Daoy (cell line): ENCODE results near the gene BCL2L1. TPM values are rescaled to one million over a fixed set of nuclear protein-coding genes. Genes with fewer than 3 reads are reported as not detected.
"Not testable (repeated sequence)": the region's sequence is repeated elsewhere in the genome, so short reads cannot be mapped to it uniquely, and the experiment has no call there.

Source experiments
- DNase-seq: peaks from one replicate; pipeline ENCODE4 v3.0.0-alpha.2; 2015; ENCODE audit warnings: low read depth
- total RNA-seq: library from RNA; depleted of rRNA; stranded (reverse); fragments of >200 nt; shearing (Covaris generic); gene quantifications from 2 replicates; pipeline ENCODE4 v1.2.3, GENCODE V29; 2014

BCL2L1 gene
- total RNA-seq, 1 experiment from 2014 or later: 49.1 TPM

DNA sequence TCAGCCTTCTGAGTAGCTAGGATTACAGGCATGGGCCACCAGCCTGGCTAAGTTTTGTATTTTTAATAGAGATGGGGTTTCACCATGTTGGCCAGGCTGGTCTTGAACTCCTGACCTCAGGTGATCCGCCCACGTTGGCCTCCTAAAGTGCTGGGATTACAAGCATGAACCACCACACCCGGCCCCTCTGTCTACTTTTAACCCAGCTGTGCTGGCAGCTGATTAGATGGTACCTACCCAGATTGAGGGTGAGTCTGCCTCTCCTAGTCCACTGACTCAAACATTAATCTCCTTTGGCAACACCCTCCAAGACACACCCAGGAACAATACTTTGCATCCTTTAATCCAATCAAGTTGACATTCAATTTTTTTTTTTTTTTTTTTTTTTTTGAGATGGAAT, 74.6 kb downstream of the BCL2L1 start:
- DNase-seq: not testable (repeated sequence)

DNA sequence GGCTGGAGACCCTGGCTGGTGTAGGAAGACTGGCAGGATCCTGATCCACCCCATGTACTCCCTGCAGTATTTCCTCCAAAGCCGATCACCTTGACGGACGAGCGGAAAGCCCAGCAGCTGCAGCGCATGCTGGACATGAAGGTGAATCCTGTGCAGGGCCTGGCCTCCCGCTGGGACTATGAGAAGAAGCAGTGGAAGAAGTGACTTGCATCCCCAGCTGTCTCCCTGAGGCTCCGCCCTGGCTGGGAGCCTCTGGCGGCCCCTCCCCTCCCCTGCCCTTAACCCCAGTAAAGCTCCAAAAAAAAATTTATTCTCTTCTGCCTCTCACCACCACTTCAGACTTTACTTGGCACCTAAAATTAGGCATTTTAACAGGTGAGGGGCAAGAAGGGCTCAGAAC, 78.0 kb downstream of the BCL2L1 start:
- DNase-seq: no peak

DNA sequence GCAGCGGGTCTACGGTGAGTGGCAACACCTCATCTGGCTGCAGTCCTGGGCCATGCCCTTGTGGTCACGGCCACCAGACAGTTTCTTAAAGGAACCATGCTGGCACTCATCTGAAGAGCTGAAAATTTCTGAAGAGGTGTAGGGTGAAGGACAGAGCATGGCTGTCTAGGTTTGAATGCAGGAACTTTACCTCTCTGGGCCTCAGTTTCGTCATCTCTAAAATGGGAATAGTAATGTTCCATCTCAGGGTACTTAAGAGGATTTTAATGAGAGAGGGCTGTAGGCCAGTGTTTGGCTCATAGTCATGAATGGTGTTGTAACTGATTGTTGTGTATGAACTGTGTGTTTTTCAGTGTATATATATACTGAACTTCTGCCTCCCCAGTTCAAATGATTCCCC, 79.1 kb downstream of the BCL2L1 start:
- no peak for DNase-seq

DNA sequence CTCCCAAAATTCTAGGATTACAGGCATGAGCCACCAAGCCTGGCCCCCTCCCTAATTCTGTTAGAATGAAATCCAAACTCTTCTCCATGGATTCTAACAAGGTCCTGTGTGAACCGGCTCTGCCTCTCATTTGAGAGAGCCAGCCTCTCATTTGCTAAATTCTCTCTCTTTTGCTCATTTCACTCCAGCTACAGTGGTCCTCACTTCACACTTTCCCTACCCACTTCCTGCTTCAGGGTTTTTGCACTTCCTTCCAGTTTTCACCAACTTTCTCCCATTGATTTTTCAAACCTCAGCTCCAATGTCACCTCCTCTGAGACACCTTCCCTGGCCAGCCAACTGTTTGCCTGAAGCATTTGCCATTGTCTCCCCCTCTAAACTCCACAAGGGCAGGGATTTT, 79.8 kb downstream of the BCL2L1 start:
- no peak for DNase-seq

DNA sequence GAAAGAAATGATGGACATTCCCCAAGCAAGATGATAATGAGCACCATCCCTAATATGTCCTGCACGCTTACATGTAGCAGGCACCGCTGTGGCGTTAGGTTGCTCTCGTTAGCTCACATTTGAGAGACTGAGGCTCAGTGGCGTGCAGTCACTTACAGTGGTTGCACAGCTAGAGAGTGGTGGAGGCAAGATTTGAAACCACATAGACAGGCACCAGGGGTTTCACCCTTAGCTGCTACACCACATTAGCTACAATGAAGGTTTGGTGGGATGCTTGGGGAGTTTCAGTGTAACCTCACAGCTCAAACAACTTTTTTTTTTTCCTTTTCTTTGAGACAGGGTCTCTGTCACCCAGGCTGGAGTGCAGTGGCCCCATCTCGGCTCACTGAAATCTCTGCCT, 81.3 kb downstream of the BCL2L1 start:
- no peak for DNase-seq

DNA sequence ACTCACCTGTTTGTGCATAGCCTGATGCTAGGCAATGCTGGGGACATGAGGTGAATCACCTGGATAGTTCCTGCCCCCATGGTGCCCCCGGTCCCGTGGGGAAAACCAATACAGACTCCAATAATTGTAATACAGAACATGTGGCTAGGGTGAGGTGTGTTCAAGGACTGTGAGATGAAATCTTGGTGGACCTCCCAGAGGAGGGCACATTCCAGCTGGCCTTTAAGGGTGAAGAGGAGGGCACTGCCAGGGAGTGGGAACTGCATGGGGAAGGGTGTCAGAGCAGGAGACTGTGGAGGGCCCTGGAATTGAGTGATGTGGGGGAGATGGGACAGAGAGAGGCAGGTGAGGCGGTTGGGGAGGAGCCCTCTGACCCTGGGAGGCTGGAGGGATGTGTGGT, 82.4 kb downstream of the BCL2L1 start:
- DNase-seq: no peak

DNA sequence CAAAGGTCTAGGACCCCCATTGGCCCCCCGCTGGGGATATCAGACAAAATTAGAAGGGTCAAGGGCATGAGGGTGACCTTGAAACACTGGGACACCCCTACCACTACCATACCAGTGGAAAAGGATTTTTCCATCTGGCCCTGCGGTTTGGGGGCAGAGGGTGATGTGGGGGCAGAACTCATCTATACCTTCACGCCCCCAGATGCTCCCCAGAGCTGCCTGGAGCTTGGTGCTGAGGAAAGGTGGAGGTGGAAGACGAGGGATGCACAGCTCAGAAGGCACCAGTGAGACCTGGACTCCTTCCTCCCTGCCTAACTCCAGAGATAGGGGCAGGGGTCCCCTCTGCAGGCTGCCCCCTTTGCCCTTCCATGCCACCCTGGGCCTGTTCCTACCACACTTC, 83.9 kb downstream of the BCL2L1 start:
- no peak for DNase-seq

DNA sequence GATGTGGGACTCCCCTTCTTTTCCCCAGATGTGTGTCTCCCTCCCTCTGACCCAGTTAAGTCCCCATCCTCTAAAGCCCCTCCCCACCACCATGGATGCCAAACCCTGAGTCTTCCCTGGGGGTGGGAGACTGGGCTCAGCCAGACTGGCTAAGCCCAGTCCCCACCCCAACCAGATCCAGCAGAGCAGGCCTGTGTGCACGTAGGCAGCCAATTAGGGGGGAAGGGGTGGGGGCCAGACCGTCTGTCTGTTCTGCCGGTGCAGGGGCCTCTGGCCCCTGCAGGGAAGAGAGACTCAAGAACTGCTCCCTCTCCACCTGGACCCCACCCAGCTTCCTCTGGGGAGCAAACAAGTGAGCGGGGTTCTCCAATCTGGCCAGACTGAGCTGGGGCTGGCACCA, 84.4 kb downstream of the BCL2L1 start:
- no peak for DNase-seq

DNA sequence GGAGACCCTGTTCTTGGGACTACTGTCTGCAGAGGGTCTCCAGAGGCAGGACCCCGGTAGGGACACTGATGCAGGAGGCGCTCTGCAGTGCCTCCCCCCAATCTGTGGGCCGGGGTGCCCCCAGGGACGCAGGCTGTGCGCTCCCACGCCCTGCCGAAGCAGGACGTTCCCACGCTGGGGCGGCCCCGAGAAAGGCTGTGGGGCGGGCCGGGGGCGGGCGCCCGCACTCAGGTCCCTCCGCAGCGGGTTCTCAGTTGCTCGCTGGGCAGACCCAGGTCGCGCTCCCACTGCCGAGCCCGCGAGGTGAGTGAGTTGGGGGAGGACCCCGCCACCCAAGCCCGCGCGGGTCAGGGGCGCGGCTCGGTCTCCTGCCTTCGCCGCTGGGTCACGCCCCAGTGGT, 85.0 kb downstream of the BCL2L1 start, which contains the start of gene COX4I2:
Gene COX4I2, plus strand, starts transcription at position 253 of the 400 bp plus-strand sequence. CDS start 1,106 bp downstream, outside the sequence.
- no peak for DNase-seq

DNA sequence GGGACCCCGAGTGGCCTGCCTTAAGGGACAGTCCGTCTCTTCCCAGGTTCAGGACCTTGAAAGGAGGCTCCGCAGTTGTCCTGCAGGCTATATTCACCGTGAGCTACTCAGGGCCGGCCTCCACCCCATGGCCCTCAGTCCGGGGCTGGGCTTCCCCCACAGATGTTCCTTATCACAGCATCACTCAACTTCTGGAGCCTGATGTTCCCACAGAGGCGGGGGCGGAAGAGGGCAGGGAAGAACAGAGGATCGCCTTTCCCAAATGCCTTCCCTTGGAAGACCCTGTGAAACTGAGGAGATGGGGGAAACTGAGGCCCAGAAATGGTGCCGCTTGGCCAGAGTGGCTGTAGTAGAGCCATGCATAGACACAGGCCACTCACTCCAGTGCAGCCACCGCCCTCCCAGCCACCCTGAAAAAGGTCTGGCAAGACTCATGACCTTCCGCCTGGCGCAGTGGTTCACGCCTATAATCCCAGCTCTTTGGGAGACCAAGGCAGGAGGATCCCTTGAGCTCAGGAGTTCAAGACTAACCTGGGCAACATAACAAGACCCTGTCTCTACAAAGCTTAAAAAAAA, 89.2 kb downstream of the BCL2L1 start:
- DNase-seq: no peak

DNA sequence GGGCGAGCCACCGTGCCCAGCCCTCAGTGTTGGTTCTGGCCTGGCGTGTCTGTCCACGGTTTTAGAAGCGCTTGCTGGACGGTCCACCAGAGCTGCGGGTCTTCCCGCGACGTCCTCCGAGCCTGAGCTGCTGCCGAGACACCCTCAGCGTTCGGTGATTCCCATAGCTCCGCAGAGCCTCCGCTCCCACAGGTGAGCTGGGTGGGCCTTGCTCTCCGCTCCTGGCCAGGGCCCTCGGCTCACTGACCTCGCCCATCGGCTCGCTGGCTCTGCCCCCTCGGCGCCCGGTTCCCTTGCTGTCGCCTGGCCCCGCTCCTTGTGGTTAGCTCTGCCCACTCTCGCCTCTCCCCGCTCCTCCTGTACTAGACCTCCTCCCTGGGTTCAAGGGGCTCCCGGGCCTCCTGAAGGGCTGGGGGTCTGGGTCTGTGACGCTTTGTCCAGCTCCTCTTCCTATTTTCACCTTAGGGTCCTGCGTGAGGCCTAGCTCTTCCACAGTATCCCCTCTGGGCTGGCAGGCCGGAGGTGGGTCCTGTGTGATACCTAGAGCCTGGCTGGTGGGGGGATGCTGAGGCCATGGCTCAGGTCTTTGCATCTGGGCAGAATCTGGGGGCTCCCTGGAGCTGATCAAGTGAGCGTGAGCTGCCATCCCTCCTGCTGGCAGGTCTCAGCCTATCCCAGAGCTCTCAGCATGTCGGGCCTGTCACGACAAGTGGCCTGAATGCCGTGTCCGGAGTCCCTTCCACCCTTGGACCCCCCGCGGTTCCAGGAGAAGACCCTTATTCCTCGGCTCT, 89.9 kb downstream of the BCL2L1 start:
- DNase-seq: no peak

DNA sequence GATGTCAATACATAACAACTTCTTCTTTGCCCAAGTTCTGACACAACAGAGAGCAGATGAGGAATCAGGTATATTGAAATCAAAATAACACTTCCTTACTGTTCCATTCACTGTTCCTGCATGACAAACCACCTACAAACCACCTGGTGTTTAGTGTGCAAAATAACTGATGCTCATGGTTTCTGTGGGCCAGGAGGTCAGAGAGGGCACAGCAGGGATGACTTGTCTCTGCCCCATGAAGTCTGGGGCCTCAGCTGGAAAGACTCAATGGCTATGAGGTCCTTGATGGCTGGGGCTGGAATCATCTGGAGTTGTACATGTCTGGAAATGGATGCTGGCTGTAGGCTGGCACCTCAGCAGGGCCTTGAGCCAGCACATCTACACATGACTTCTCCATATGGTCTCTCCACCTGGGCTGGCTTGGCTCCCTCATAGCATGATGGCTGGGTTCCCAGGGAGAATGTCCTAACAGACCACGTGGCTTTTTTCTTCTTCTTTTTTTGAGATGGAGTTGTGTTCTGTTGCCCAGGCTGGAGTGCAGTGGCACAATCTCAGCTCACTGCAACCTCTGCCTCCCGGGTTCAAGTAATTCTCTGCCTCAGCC, 92.4 kb downstream of the BCL2L1 start:
- DNase-seq: no peak

DNA sequence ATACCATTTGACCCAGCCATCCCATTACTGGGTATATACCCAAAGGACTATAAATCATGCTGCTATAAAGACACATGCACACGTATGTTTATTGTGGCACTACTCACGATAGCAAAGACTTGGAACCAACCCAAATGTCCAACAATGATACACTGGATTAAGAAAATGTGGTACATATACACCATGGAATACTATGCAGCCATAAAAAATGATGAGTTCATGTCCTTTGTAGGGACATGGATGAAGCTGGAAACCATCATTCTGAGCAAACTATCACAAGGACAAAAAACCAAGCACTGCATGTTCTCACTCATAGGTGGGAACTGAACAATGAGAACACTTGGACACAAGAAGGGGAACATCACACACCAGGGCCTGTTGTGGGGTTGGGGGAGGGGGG, 94.6 kb downstream of the BCL2L1 start:
- DNase-seq: not testable (repeated sequence)

DNA sequence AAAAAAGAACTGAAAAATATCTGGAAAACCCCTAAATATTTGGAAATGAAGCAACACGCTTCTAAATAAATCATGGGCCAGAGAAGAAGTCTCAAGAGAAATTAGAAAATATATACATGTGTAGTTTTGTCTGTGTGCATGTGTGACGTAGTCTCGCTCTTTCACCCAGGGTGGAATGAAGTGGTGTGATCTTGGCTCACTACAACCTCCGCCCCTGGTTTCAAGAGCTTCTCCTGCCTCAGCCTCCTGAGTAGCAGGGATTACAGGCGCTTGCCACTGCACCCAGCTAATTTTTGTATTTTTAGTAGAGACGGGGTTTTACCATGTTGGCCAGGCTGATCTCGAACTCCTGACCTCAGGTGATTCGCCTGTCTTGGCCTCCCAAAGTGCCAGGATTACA, 96.1 kb downstream of the BCL2L1 start:
- not testable (repeated sequence) for DNase-seq

DNA sequence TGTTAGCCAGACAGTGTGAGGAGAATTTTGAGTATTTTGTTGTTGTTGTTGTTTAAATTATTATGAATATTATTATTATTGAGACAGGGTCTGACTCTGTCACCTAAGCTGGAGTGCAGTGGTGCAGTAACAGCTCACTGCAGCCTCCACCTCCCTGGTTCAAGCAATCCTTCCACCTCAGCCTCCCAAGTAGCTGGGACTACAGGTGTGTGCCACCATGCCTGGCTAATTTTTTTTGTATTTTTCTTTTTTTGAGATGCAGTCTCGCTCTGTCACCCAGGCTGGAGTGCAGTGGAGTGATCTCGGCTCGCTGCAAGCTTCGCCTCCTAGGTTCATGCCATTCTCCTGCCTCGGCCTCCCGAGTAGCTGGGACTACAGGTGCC, 99.6 kb downstream of the BCL2L1 start:
- DNase-seq: not testable (repeated sequence)

DNA sequence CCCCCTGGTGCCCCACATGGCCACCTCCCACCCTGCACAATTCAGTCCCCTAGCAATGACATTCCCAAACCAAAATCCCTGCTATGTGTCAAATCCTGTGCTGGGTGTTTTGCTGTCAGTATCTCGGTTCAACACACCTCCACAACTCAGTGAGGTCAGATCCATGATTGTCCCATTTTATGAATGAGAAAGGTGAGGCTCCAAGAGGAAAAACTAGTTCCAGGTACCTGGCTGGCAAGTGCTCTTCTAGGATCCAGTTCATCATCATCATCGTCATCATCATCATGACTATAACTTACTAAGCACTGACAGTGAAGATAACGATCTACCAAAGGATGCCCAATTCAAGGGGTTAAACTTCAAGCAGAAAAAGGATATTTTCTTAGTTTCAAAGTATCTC, 102.4 kb downstream of the BCL2L1 start:
- no peak for DNase-seq

DNA sequence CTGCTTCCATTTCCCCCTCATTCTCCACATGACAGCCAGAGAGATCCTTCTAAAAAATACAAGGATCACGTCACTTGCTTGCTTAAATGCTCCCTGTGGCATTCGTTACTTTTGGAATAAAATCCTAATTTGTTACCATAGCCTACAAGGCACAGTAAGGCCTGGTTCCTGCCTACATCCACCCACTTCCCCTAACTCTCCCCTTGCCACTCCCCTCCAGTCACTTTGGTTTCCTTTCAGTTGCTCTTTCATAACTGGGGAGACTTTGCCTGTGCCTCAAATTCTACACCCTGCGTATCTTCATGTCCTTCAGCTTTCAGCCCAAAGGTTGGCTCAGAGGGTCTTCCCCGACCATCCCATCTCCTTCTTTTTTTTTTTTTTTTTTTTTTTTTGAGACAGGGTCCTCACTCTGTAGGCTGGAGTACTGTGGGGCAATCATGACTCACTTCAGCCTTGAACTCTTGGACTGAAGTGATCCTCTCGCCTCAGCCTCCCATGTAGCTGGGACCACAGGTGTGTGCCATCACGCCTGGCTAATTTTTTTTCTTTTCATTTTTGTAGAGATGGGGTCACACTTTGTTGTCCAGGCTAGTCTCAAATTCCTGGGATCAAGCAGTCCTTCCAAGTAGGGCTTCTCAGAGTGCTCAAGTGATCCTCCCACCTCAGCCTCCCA, 105.1 kb downstream of the BCL2L1 start:
- DNase-seq: no peak

DNA sequence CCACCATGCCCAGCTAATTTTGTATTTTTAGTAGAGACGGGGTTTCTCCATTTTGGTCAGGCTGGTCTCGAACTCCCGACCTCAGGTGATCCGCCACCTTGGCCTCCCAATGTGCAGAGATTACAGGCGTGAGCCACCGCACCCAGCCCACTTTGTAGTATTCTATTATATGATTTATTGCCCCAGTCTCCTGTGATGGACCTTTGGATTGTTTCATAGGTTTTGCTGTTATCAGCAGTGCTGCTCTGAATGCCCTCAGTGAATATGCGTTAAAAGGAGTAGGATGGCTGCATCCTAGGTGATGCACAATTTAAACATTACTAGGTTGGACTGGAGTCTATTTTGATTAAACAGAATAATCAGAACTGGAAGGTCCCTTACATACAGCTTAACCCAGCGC, 107.3 kb downstream of the BCL2L1 start:
- DNase-seq: no peak
